Muscle layer of colon (tissue), 2 donors: Measurements from ENCODE around the gene ZNF628.

ENCODE experiments used
- H3K27ac ChIP-seq: one replicate; pipeline ENCODE4 v1.7.0; 2013; ENCODE audit warnings: low read depth, mild to moderate bottlenecking, low read length, moderate library complexity
- H3K27me3 ChIP-seq, 2 donors: one replicate each; pipeline ENCODE4 v1.7.0; 2013; ENCODE audit warnings: low read length in 2 of 2, mild to moderate bottlenecking in 2 of 2; ENCODE audit not compliant: insufficient read depth in 2 of 2, control insufficient read depth in 1 of 2
- H3K36me3 ChIP-seq: one replicate; pipeline ENCODE4 v1.7.0; 2013; ENCODE audit warnings: mild to moderate bottlenecking, low read length; ENCODE audit not compliant: insufficient read depth
- H3K4me1 ChIP-seq: one replicate; pipeline ENCODE4 v1.7.0; 2013; ENCODE audit warnings: mild to moderate bottlenecking, low read length; ENCODE audit not compliant: insufficient read depth
- H3K4me3 ChIP-seq, 2 donors: one replicate each; pipeline ENCODE4 v1.7.0; 2013; ENCODE audit warnings: low read length in 2 of 2, low read depth in 1 of 2, mild to moderate bottlenecking in 1 of 2, moderate library complexity in 1 of 2
- H3K9ac ChIP-seq: one replicate; pipeline ENCODE4 v1.7.0; 2013; ENCODE audit warnings: low read length
- H3K9me3 ChIP-seq: one replicate; pipeline ENCODE4 v1.7.0; 2013; ENCODE audit warnings: mild to moderate bottlenecking, low read length
- donor health status: abdominal sarcoma.
- donor health status: Adenocarcinoma of cecum.

ZNF628 gene

GRCh38 chr19:55461259-55461973 lies 15.0 kb upstream of the ZNF628 start, which contains the start of gene ISOC2:
Gene ISOC2, minus strand, starts transcription at chr19:55461642. Its CDS starts 5,156 bp downstream, at chr19:55456486.
- Histone ChIP-seq H3K9ac (peak within 1 kb of the TSS; percentile 72), H3K27me3 (no peaks in the 10 kb centered on the region), H3K4me1 (peaks cover 12% of the 10 kb centered on the region), H3K9me3 (no peaks in the 10 kb centered on the region), H3K27ac (peak within 1 kb of the TSS; percentile 99), H3K36me3 (no peaks in the 10 kb centered on the region), H3K4me3 (peak within 1 kb of the TSS; percentile 67 to 82)

- H3K9ac ChIP-seq, result peak overlapping the region; percentile 54
- peak overlapping the region; percentile 79 for H3K27ac ChIP-seq
- peak overlapping the region; percentile 31 to 73 for H3K4me3 ChIP-seq
- no peaks in the 10 kb centered on the region for H3K9me3 ChIP-seq
- H3K27me3 ChIP-seq, result no peaks in the 10 kb centered on the region
- H3K36me3 ChIP-seq, result no peaks in the 10 kb centered on the region
- peaks cover 12% of the 10 kb centered on the region for H3K4me1 ChIP-seq
These were observed 14.3 kb upstream of the ZNF628 start for GRCh38 chr19:55461974-55462626.

- H3K4me1 ChIP-seq, result peaks cover 12% of the 10 kb centered on the region
- H3K36me3 ChIP-seq, result no peaks in the 10 kb centered on the region
- H3K27me3 ChIP-seq, result no peaks in the 10 kb centered on the region
- no peak overlapping the region for H3K27ac ChIP-seq
- H3K4me3 ChIP-seq, result no peak overlapping the region
- no peaks in the 10 kb centered on the region for H3K9me3 ChIP-seq
- no peak overlapping the region for H3K9ac ChIP-seq
These were observed 13.7 kb upstream of the ZNF628 start for GRCh38 chr19:55462722-55463121.

GRCh38 chr19:55463583-55464031 lies 12.8 kb upstream of the ZNF628 start:
- Histone ChIP-seq H3K27me3 (no peaks in the 10 kb centered on the region), H3K9ac (no peak overlapping the region), H3K4me1 (peaks cover 17% of the 10 kb centered on the region), H3K36me3 (no peaks in the 10 kb centered on the region), H3K27ac (no peak overlapping the region), H3K9me3 (no peaks in the 10 kb centered on the region), H3K4me3 (no peak overlapping the region)

- Histone ChIP-seq H3K4me1 (peaks cover 17% of the 10 kb centered on the region), H3K9ac (no peak overlapping the region), H3K9me3 (no peaks in the 10 kb centered on the region), H3K4me3 (no peak overlapping the region), H3K27me3 (no peaks in the 10 kb centered on the region), H3K36me3 (no peaks in the 10 kb centered on the region), H3K27ac (no peak overlapping the region)
These were observed 12.3 kb upstream of the ZNF628 start for GRCh38 chr19:55464039-55464661.

DNA sequence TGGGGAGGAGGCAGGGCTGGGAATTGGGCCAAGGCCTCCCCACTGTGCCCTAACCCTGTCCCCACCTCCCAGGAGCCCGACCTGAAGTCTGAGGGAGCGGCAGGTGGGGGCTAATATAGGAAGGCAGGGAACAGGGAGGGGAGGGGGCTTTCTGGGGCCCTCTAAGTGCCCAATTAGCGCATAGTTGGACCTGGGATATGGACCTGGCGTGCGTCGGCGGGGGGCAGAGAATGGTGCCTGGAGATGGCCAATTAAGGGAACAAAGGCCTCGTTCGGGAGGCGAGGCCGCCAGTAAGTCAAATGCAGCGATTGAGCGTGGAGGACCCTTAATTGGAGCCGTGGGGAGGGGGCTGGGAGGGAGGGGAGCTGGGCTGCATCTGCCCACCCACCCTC lies 11.8 kb upstream of the ZNF628 start, which contains the start of gene C19orf85:
TSS of gene C19orf85 (minus strand) at position 90 of the 393 bp plus-strand sequence. CDS start 197 bp downstream, outside the sequence.
- Histone ChIP-seq H3K36me3 (no peaks in the 10 kb centered on the region), H3K9ac (no peak within 1 kb of the TSS), H3K4me3 (no peak within 1 kb of the TSS), H3K27me3 (no peaks in the 10 kb centered on the region), H3K9me3 (no peaks in the 10 kb centered on the region), H3K4me1 (peaks cover 13% of the 10 kb centered on the region), H3K27ac (no peak within 1 kb of the TSS)

- Histone ChIP-seq H3K9me3 (no peaks in the 10 kb centered on the region), H3K9ac (no peak overlapping the region), H3K27me3 (no peaks in the 10 kb centered on the region), H3K36me3 (no peaks in the 10 kb centered on the region), H3K4me1 (peaks cover 5% of the 10 kb centered on the region), H3K27ac (no peak overlapping the region), H3K4me3 (no peak overlapping the region)
These were observed 10.8 kb upstream of the ZNF628 start for GRCh38 chr19:55465460-55466240.

- Histone ChIP-seq H3K27ac (no peak overlapping the region), H3K4me1 (peaks cover 5% of the 10 kb centered on the region), H3K27me3 (no peaks in the 10 kb centered on the region), H3K36me3 (no peaks in the 10 kb centered on the region), H3K9me3 (no peaks in the 10 kb centered on the region), H3K4me3 (no peak overlapping the region), H3K9ac (no peak overlapping the region)
These were observed 10.2 kb upstream of the ZNF628 start for GRCh38 chr19:55466241-55466614.

DNA sequence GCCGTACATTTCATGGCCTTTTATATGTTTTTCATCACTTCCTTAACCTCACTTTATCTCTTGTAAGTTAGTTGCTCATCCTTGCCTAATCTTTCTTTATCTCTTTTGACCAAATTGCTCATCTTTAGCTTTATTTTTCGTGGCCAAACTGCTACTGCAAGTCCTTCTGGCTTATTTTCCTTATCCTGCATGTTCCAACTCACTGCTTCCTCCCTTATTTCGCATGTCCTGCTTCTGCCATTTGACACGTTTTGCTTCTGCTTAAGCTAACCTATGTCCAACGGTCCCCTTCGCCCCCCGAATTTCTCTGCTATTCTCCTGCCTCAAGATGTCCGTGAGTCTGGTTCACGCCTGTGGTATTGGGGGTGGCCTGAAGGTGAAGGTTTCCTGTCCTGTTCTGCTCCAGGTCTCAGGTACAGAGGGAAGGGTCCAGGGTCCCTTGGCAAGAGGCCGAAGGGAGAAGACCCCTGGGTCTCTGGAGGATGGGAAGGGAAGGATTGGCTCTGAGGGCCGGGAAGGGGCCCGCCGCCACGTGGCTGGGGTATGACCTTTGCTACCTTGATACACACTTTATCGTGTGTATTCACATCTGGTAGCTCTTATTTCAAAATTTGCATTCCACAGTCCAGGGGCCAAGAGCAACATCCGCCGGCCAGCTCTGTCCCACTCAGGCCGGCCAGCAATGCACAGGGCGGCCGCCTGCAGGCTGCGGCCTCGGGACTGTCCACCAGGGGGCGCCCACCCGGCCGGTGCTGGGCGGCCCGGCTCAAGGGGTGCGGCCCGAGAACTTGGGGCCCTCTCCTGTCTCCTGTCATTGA lies 9.0 kb upstream of the ZNF628 start:
- no peaks in the 10 kb centered on the region for H3K36me3 ChIP-seq
- H3K4me1 ChIP-seq, result peaks cover 5% of the 10 kb centered on the region
- no peak overlapping the region for H3K27ac ChIP-seq
- H3K9ac ChIP-seq, result no peak overlapping the region
- H3K9me3 ChIP-seq, result no peaks in the 10 kb centered on the region
- H3K4me3 ChIP-seq, result no peak overlapping the region
- H3K27me3 ChIP-seq, result no peaks in the 10 kb centered on the region

- H3K36me3 ChIP-seq, result no peaks in the 10 kb centered on the region
- no peak overlapping the region for H3K4me3 ChIP-seq
- peaks cover 5% of the 10 kb centered on the region for H3K4me1 ChIP-seq
- no peaks in the 10 kb centered on the region for H3K27me3 ChIP-seq
- no peak overlapping the region for H3K27ac ChIP-seq
- H3K9ac ChIP-seq, result no peak overlapping the region
- no peaks in the 10 kb centered on the region for H3K9me3 ChIP-seq
These were observed 8.4 kb upstream of the ZNF628 start for GRCh38 chr19:55468054-55468393.
